Activated naive CD4-positive, alpha-beta T cell treated with anti-CD3 and anti-CD28 coated beads for 36 hours (primary cell): ENCODE measurements around the gene NDUFS6. TPM values are rescaled to one million over a fixed set of nuclear protein-coding genes. Genes with fewer than 3 reads are reported as not detected.

Experiments used
- CTCF ChIA-PET: fragments of 350-600 bp; sonication (Branson Sonifier 250); formaldehyde crosslinking; loops from one replicate; lab custom pipeline; 2021; ENCODE audit warnings: antibody characterized with exemption; lab: Charles Lee
- DNase-seq: peaks from one replicate; pipeline ENCODE4 v3.0.0-alpha.2; 2020
- H3K27ac Mint-ChIP-seq: one replicate; pipeline ENCODE4 v1.8.0; 2021; ENCODE audit warnings: mild to moderate bottlenecking, mixed read lengths
- H3K27me3 Mint-ChIP-seq: one replicate; pipeline ENCODE4 v1.8.0; 2021; ENCODE audit warnings: low read depth, mixed read lengths
- H3K36me3 Mint-ChIP-seq: one replicate; pipeline ENCODE4 v1.8.0; 2021; ENCODE audit warnings: low read depth, mixed read lengths
- H3K4me1 Mint-ChIP-seq: one replicate; pipeline ENCODE4 v1.8.0; 2021; ENCODE audit warnings: low read depth, mixed read lengths
- H3K4me3 Mint-ChIP-seq: one replicate; pipeline ENCODE4 v1.8.0; 2021; ENCODE audit warnings: mild to moderate bottlenecking, moderate library complexity, mixed read lengths
- H3K9me3 Mint-ChIP-seq: one replicate; pipeline ENCODE4 v1.8.0; 2021; ENCODE audit warnings: mixed read lengths
- intact Hi-C: fragments of 100-400 bp; cut with micrococcal nuclease; formaldehyde crosslinking; loops from one replicate; pipeline ENCODE4 v1.15.1; 2023
- total RNA-seq, 2 experiments: library from RNA; stranded (reverse); gene quantifications; one replicate each; pipeline ENCODE4 v1.2.3, GENCODE V29; 2021

The NDUFS6 gene
- total RNA-seq, 2 experiments from 2014 or later: 39.5 to 44.6 TPM

- Mint-ChIP-seq H3K4me3 (no peak overlapping the region), H3K9me3 (no peaks in the 10 kb centered on the region), H3K27ac (no peak overlapping the region), H3K4me1 (peaks cover 41% of the 10 kb centered on the region), H3K27me3 (no peaks in the 10 kb centered on the region), H3K36me3 (peaks cover 43% of the 10 kb centered on the region)
- no peak for DNase-seq
- CTCF ChIA-PET: no interaction called here
- intact Hi-C loops: no loop called here
Observed at GRCh38 chr5:1805326-1805725, 4.1 kb downstream of the NDUFS6 start.

DNA sequence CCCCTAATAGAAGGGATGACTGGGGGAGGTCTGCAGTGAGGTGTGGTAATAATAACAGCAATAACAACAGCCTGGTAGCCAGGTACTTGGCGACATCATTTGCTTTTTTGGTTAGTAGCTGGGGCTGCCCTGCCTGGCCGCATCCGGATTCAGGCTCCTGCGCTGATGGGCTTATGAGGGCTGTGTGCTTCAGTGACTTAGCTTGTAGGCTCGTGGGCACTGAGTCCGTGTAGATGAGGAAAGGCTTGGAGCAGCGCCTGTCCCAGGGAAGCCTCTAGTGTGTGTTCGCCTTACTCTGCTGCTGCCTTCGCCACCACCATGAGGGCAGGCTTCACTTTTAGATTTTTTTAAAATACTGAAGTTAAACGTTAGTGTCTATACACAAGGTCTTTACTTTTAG lies 4.5 kb downstream of the NDUFS6 start:
- Mint-ChIP-seq H3K4me1 (peaks cover 41% of the 10 kb centered on the region), H3K4me3 (no peak overlapping the region), H3K9me3 (no peaks in the 10 kb centered on the region), H3K36me3 (peaks cover 43% of the 10 kb centered on the region), H3K27ac (no peak overlapping the region), H3K27me3 (no peaks in the 10 kb centered on the region)
- intact Hi-C loops: no loop called here
- CTCF ChIA-PET: no interaction called here
- DNase-seq: no peak

DNA sequence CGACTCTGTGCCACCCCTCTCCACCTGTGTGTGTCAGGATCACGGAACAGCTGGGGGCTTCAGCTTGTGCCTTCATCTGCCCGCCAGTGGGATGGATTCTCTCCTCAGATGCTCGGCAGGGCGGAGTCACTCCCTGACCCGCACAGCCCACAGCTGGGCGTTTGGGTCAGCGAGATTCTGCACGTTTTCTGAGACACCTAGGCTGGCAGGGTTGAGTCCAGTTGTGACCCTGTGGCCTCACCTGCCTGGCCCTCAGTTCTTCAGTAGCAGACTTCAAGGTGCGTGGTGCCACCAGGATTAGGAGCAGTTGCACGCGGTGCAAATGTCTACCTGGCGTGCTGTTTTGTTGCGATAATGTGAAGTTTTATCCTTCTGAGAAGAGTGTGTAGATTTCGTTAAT lies 5.0 kb downstream of the NDUFS6 start:
- Mint-ChIP-seq H3K4me3 (no peak overlapping the region), H3K36me3 (peaks cover 43% of the 10 kb centered on the region), H3K27me3 (no peaks in the 10 kb centered on the region), H3K27ac (no peak overlapping the region), H3K9me3 (no peaks in the 10 kb centered on the region), H3K4me1 (peaks cover 41% of the 10 kb centered on the region)
- intact Hi-C loops: no loop called here
- CTCF ChIA-PET: no interaction called here
- no peak for DNase-seq

- Mint-ChIP-seq H3K27me3 (no peaks in the 10 kb centered on the region), H3K9me3 (no peaks in the 10 kb centered on the region), H3K36me3 (peaks cover 48% of the 10 kb centered on the region), H3K4me1 (peaks cover 43% of the 10 kb centered on the region), H3K27ac (no peak overlapping the region), H3K4me3 (no peak overlapping the region)
- intact Hi-C loops: no loop called here
- CTCF ChIA-PET: no interaction called here
- no peak for DNase-seq
Observed at GRCh38 chr5:1806974-1807373, 5.8 kb downstream of the NDUFS6 start.

GRCh38 chr5:1807451-1808185 lies 6.4 kb downstream of the NDUFS6 start:
- no peaks in the 10 kb centered on the region for H3K9me3 Mint-ChIP-seq
- no peaks in the 10 kb centered on the region for H3K27me3 Mint-ChIP-seq
- H3K4me3 Mint-ChIP-seq: no peak overlapping the region
- DNase-seq: no peak
- intact Hi-C loops: no loop called here
- CTCF ChIA-PET: interaction anchor here (0.9 kb wide), 1 partner anchor 68 kb away, joined by 3 read pairs; no protein-coding TSS in a partner anchor
- H3K27ac Mint-ChIP-seq: no peak overlapping the region
- peaks cover 37% of the 10 kb centered on the region for H3K4me1 Mint-ChIP-seq
- peaks cover 48% of the 10 kb centered on the region for H3K36me3 Mint-ChIP-seq

GRCh38 chr5:1808439-1808838 lies 7.2 kb downstream of the NDUFS6 start:
- Mint-ChIP-seq H3K36me3 (peaks cover 41% of the 10 kb centered on the region), H3K27ac (no peak overlapping the region), H3K4me3 (no peak overlapping the region), H3K27me3 (no peaks in the 10 kb centered on the region), H3K9me3 (no peaks in the 10 kb centered on the region), H3K4me1 (peaks cover 29% of the 10 kb centered on the region)
- no peak for DNase-seq
- intact Hi-C loops: no loop called here
- CTCF ChIA-PET: interaction anchor here (0.9 kb wide), 1 partner anchor 69 kb away, joined by 3 read pairs; no protein-coding TSS in a partner anchor

DNA sequence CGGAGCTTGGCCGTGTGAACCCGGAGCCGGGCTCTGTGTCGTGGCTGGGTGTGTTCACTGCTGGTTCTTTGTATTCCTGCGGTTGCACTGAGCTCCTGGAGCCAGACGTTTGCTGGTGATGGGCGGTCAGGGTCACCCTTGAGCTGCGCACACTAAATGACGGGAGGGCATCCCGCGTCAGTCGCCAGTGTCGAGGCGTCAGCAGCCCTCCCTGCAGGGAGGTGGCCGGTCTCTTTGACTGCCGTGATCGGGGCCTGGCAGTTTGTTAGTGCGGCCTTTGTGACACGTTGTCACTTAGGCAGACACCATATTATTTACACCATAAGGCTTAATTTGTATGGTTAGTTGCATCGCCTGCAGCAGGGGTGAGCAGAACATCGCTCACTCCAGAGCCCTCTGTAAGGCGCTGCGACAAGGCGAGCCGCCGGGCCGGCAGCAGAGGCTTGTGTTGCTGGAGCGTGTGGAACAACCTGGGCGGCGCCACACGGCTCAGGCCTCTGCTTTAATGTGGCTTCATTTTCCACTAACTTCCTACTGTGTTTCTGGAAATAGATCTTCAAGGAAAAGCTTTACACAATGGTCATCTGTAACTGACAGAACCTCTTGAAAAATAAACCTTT lies 8.3 kb downstream of the NDUFS6 start:
- Mint-ChIP-seq H3K27ac (no peak overlapping the region), H3K27me3 (no peaks in the 10 kb centered on the region), H3K4me1 (peaks cover 19% of the 10 kb centered on the region)

DNA sequence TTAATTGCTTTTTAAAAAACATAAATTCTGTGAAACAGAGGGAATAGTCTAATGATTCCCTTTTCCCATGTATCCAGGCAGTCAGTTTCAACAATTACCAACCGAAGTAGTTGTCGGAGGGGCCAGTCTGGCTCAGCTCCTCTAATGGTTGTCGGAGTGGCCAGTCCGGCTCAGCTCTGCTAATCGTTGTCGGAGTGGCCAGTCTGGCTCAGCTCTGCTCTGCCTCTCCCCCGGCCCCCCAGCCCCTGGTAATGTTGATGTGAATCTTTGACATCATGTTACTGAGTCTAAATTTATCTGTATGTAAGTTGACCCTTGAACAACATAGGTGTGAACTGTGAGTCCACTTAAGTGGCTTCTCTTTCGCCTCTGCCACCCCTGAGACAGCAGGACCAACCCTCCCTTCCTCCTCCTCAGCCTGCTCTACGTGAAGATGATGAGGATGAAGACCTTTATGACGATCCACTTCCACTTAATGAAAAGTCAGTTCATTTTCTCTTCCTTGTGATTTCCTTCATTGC lies 9.4 kb downstream of the NDUFS6 start:
- intact Hi-C loops: no loop called here
- H3K36me3 Mint-ChIP-seq: peaks cover 39% of the 10 kb centered on the region
- no peak overlapping the region for H3K27ac Mint-ChIP-seq
- peaks cover 19% of the 10 kb centered on the region for H3K4me1 Mint-ChIP-seq
- no peaks in the 10 kb centered on the region for H3K9me3 Mint-ChIP-seq
- H3K27me3 Mint-ChIP-seq: no peaks in the 10 kb centered on the region
- H3K4me3 Mint-ChIP-seq: no peak overlapping the region
- no peak for DNase-seq
- CTCF ChIA-PET: no interaction called here

More for the DNA sequence above, 8.3 kb downstream of the NDUFS6 start:
- Mint-ChIP-seq H3K9me3 (no peaks in the 10 kb centered on the region), H3K4me3 (no peak overlapping the region), H3K36me3 (peaks cover 36% of the 10 kb centered on the region)
- DNase-seq: no peak
- CTCF ChIA-PET: no interaction called here
- intact Hi-C loops: no loop called here

- Mint-ChIP-seq H3K9me3 (no peaks in the 10 kb centered on the region), H3K27ac (no peak overlapping the region), H3K4me1 (peaks cover 5% of the 10 kb centered on the region), H3K27me3 (no peaks in the 10 kb centered on the region), H3K4me3 (no peak overlapping the region), H3K36me3 (peaks cover 45% of the 10 kb centered on the region)
- CTCF ChIA-PET: no interaction called here
- no peak for DNase-seq
- intact Hi-C loops: no loop called here
Observed at GRCh38 chr5:1814183-1815020, 13.2 kb downstream of the NDUFS6 start.

GRCh38 chr5:1815071-1815786 lies 14.0 kb downstream of the NDUFS6 start:
- Mint-ChIP-seq H3K27ac (no peak overlapping the region), H3K9me3 (no peaks in the 10 kb centered on the region), H3K4me3 (no peak overlapping the region), H3K4me1 (peaks cover 3% of the 10 kb centered on the region), H3K36me3 (peaks cover 46% of the 10 kb centered on the region), H3K27me3 (no peaks in the 10 kb centered on the region)
- intact Hi-C loops: no loop called here
- DNase-seq: no peak
- CTCF ChIA-PET: no interaction called here

DNA sequence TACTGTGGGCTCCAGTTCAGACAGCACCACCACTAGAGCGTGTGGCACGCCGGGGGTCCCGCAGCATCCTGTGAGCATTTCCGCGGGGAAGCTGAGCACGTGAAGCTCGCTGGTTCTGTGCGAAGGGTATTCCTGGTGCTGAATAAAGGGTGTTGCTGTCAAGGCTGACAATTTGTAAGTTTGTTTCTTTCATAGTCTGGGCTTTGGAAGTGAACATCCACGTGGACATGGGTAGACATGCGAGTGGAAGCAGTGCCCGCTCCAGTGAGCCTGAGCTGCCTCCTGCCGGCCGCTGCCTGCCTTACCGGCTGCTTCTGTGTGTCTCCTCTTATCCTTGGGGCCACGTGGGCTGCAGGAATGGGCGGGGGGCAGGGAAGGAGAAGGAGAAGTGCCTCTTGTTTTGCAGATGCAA lies 14.7 kb downstream of the NDUFS6 start:
- CTCF ChIA-PET: no interaction called here
- H3K4me3 Mint-ChIP-seq: no peak overlapping the region
- peaks cover 3% of the 10 kb centered on the region for H3K4me1 Mint-ChIP-seq
- no peaks in the 10 kb centered on the region for H3K27me3 Mint-ChIP-seq
- intact Hi-C loops: no loop called here
- H3K36me3 Mint-ChIP-seq: peaks cover 48% of the 10 kb centered on the region
- no peaks in the 10 kb centered on the region for H3K9me3 Mint-ChIP-seq
- DNase-seq: no peak
- H3K27ac Mint-ChIP-seq: no peak overlapping the region
